Measurements from ENCODE around the gene COL23A1. TPM values are rescaled to one million over a fixed set of nuclear protein-coding genes. Genes with fewer than 3 reads are reported as not detected.

The COL23A1 gene
- total and polyA plus RNA-seq, 2 of the 13 experiments (the other 11 are each of a cell fraction or from before 2014, with no cell fraction given): not detected

GRCh38 chr5:178376921-178377582 is 213.1 kb downstream of the COL23A1 start (continued):
- TF ChIP-seq ATF5 (CRISPR knock-in tag; IDR thresholded peaks at IDR 0.05; ENCODE audit: low read depth): no peak
- no peak for TF ChIP-seq STAT6 (CRISPR knock-in tag; IDR thresholded peaks at IDR 0.05; ENCODE audit: borderline replicate concordance)
- TF ChIP-seq ARHGAP35 (CRISPR knock-in tag; IDR thresholded peaks at IDR 0.05; ENCODE audit: borderline replicate concordance): no peak
- no peak for TF ChIP-seq ZNF276 (CRISPR knock-in tag; IDR thresholded peaks at IDR 0.05; ENCODE audit: low read depth)
- no peak for TF ChIP-seq SOX13 (IDR thresholded peaks at IDR 0.05)
- TF ChIP-seq SOX13 (CRISPR knock-in tag; conservative IDR thresholded peaks at IDR 0.05 in 1 of 2, IDR thresholded peaks at IDR 0.05 in 1 of 2): no peak

GRCh38 chr5:178375348-178375747 is 214.8 kb downstream of the COL23A1 start:
- peaks cover 0 to 20% of the 10 kb centered on the region in 2 experiments; a peak in 2 of 5 replicates for H3K27me3 ChIP-seq (ENCODE audit: control insufficient read depth in 1 of 2, insufficient read depth in 2 of 2, low read length in 2 of 2)
- no peak for ATAC-seq
- no peaks in the 10 kb centered on the region for H3K79me2 ChIP-seq (ENCODE audit: insufficient read depth, low read length)
- H2AFZ ChIP-seq (ENCODE audit: low read length): no peak overlapping the region
- BruUV-seq (replicated peaks): no TSS peak
- no peak for FAIRE-seq
- no peak overlapping the region for H3K4me2 ChIP-seq (ENCODE audit: low read depth, low read length)
- no peak overlapping the region for H3K4me3 ChIP-seq (replicated peaks in 1 of 3; ENCODE audit: insufficient read depth in 1 of 3, low read depth in 2 of 3, low read length in 3 of 3)
- in situ Hi-C loops (cut with HindIII; ENCODE audit: extremely low pct_ligation_motif_present, low pct_unique_long_range_greater_than_20kb): no loop called here
- no peaks in the 10 kb centered on the region for H3K9me3 ChIP-seq (ENCODE audit: low read length)
- no peak for DNase-seq (ENCODE audit: low spot score)
- H3K4me1 ChIP-seq (ENCODE audit: insufficient read depth, low read length): no peaks in the 10 kb centered on the region
- ChIA-PET CTCF (ENCODE audit: low intra/inter-chr PET ratio, low total read pairs) (no interaction called here), POLR2A (no interaction called here)
- H4K20me1 ChIP-seq (ENCODE audit: insufficient read depth, low read length): no peaks in the 10 kb centered on the region
- WGBS (ENCODE audit: low lambda C conversion rate): 41% methylated on average over 11 of the region's 13 CpGs
- no peak overlapping the region for H3K9ac ChIP-seq (ENCODE audit: insufficient read depth, low read depth, low read length)
- H3K27ac ChIP-seq (ENCODE audit: extremely low read length, insufficient read depth, low read length): no peak overlapping the region
- TF ChIP-seq ZNF101 (CRISPR knock-in tag; IDR thresholded peaks at IDR 0.05; ENCODE audit: borderline replicate concordance, low read depth) (no peak), ZNF563 (CRISPR knock-in tag; IDR thresholded peaks at IDR 0.05) (no peak), HIVEP1 (CRISPR knock-in tag; IDR thresholded peaks at IDR 0.05) (no peak), DRAP1 (CRISPR knock-in tag; IDR thresholded peaks at IDR 0.05) (no peak), CBX2 (IDR thresholded peaks at IDR 0.05; ENCODE audit: low read depth, low read length) (no peak), CBX2 (CRISPR knock-in tag; IDR thresholded peaks at IDR 0.05; ENCODE audit: low read depth) (no peak), SMAD3 (CRISPR knock-in tag; IDR thresholded peaks at IDR 0.05) (no peak), ATF2 (CRISPR knock-in tag; IDR thresholded peaks at IDR 0.05) (no peak)
- H3K36me3 ChIP-seq (replicated peaks in 1 of 2; ENCODE audit: control insufficient read depth in 1 of 2, insufficient read depth in 2 of 2, low read length in 2 of 2): no peaks in the 10 kb centered on the region
- intact Hi-C loops (cut with micrococcal nuclease; ENCODE audit: unreplicated experiment): no loop called here
